ENCODE data around the gene MKRN1.
A peak's percentile ranks its signal among the peaks of the same experiment; 100 is the strongest.
"Not testable (repeated sequence)": the region's sequence is repeated elsewhere in the genome, so short reads cannot be mapped to it uniquely, and the experiment has no call there.

The MKRN1 gene

GRCh38 chr7:140463111-140463510, 16.2 kb downstream of the MKRN1 start:
- intact Hi-C loops (cut with micrococcal nuclease): no loop called here
- Mint-ChIP-seq H3K27me3 (no peaks in the 10 kb centered on the region), H3K9me3 (no peaks in the 10 kb centered on the region), H3K4me1 (ENCODE audit: low read depth) (no peaks in the 10 kb centered on the region), H3K4me3 (no peak overlapping the region), H3K27ac (no peak overlapping the region), H3K36me3 (ENCODE audit: low read depth) (peaks cover 98% of the 10 kb centered on the region)

GRCh38 chr7:140458916-140459315, 20.4 kb downstream of the MKRN1 start:
- H3K27me3 Mint-ChIP-seq: no peaks in the 10 kb centered on the region
- peaks cover 5% of the 10 kb centered on the region for H3K4me1 Mint-ChIP-seq (ENCODE audit: low read depth)
- peaks cover 98% of the 10 kb centered on the region for H3K36me3 Mint-ChIP-seq (ENCODE audit: low read depth)
- H3K4me3 Mint-ChIP-seq: no peak overlapping the region
- H3K27ac Mint-ChIP-seq: no peak overlapping the region
- H3K9me3 Mint-ChIP-seq: no peaks in the 10 kb centered on the region
- intact Hi-C loops (cut with micrococcal nuclease): no loop called here

GRCh38 chr7:140458201-140458600, 21.1 kb downstream of the MKRN1 start:
- Mint-ChIP-seq H3K27ac (no peak overlapping the region), H3K36me3 (ENCODE audit: low read depth) (peaks cover 98% of the 10 kb centered on the region), H3K4me1 (ENCODE audit: low read depth) (peaks cover 5% of the 10 kb centered on the region)

GRCh38 chr7:140456551-140457051, 22.7 kb downstream of the MKRN1 start:
- H3K4me1 Mint-ChIP-seq (ENCODE audit: low read depth): peaks cover 9% of the 10 kb centered on the region
- H3K4me3 Mint-ChIP-seq: no peak overlapping the region
- intact Hi-C loops (cut with micrococcal nuclease): no loop called here
- peaks cover 100% of the 10 kb centered on the region for H3K36me3 Mint-ChIP-seq (ENCODE audit: low read depth)
- no peaks in the 10 kb centered on the region for H3K9me3 Mint-ChIP-seq
- no peak overlapping the region for H3K27ac Mint-ChIP-seq
- no peaks in the 10 kb centered on the region for H3K27me3 Mint-ChIP-seq

More at GRCh38 chr7:140458201-140458600, 21.1 kb downstream of the MKRN1 start:
- H3K4me3 Mint-ChIP-seq: no peak overlapping the region
- no peaks in the 10 kb centered on the region for H3K27me3 Mint-ChIP-seq
- intact Hi-C loops (cut with micrococcal nuclease): no loop called here
- H3K9me3 Mint-ChIP-seq: no peaks in the 10 kb centered on the region

- Mint-ChIP-seq H3K9me3 (no peaks in the 10 kb centered on the region), H3K4me3 (no peak overlapping the region), H3K4me1 (ENCODE audit: low read depth) (peaks cover 11% of the 10 kb centered on the region), H3K36me3 (ENCODE audit: low read depth) (peaks cover 92% of the 10 kb centered on the region), H3K27me3 (no peaks in the 10 kb centered on the region), H3K27ac (no peak overlapping the region)
- intact Hi-C loops (cut with micrococcal nuclease): no loop called here
These were observed 23.6 kb downstream of the MKRN1 start for GRCh38 chr7:140455743-140456142.

GRCh38 chr7:140454657-140455015, 24.7 kb downstream of the MKRN1 start:
- peaks cover 85% of the 10 kb centered on the region for H3K36me3 Mint-ChIP-seq (ENCODE audit: low read depth)
- H3K4me3 Mint-ChIP-seq: no peak overlapping the region
- H3K27me3 Mint-ChIP-seq: no peaks in the 10 kb centered on the region
- H3K4me1 Mint-ChIP-seq (ENCODE audit: low read depth): peaks cover 11% of the 10 kb centered on the region
- H3K27ac Mint-ChIP-seq: no peak overlapping the region
- intact Hi-C loops (cut with micrococcal nuclease): no loop called here
- no peaks in the 10 kb centered on the region for H3K9me3 Mint-ChIP-seq

- H3K27ac Mint-ChIP-seq; H3K27me3 Mint-ChIP-seq; H3K4me3 Mint-ChIP-seq; intact Hi-C loops (cut with micrococcal nuclease); H3K9me3 Mint-ChIP-seq: not testable (repeated sequence)
- Mint-ChIP-seq H3K4me1 (ENCODE audit: low read depth) (peaks cover 11% of the 10 kb centered on the region), H3K36me3 (ENCODE audit: low read depth) (peaks cover 80% of the 10 kb centered on the region)
These were observed 25.3 kb downstream of the MKRN1 start for GRCh38 chr7:140453785-140454656.

GRCh38 chr7:140453273-140453672, 26.0 kb downstream of the MKRN1 start:
- Mint-ChIP-seq H3K4me1 (ENCODE audit: low read depth) (peaks cover 11% of the 10 kb centered on the region), H3K9me3 (no peaks in the 10 kb centered on the region), H3K36me3 (ENCODE audit: low read depth) (peaks cover 72% of the 10 kb centered on the region), H3K27me3 (no peaks in the 10 kb centered on the region), H3K27ac (no peak overlapping the region), H3K4me3 (no peak overlapping the region)
- intact Hi-C loops (cut with micrococcal nuclease): no loop called here

- Mint-ChIP-seq H3K36me3 (ENCODE audit: low read depth) (peaks cover 57% of the 10 kb centered on the region), H3K4me1 (ENCODE audit: low read depth) (peaks cover 16% of the 10 kb centered on the region), H3K27ac (no peak overlapping the region), H3K9me3 (no peaks in the 10 kb centered on the region), H3K4me3 (no peak overlapping the region), H3K27me3 (no peaks in the 10 kb centered on the region)
- intact Hi-C loops (cut with micrococcal nuclease): no loop called here
These were observed 27.6 kb downstream of the MKRN1 start for GRCh38 chr7:140451716-140452115.

GRCh38 chr7:140448781-140449480, 30.4 kb downstream of the MKRN1 start:
- H3K4me1 Mint-ChIP-seq (ENCODE audit: low read depth): peaks cover 11% of the 10 kb centered on the region
- H3K27ac Mint-ChIP-seq: no peak overlapping the region
- H3K4me3 Mint-ChIP-seq: no peak overlapping the region
- H3K36me3 Mint-ChIP-seq (ENCODE audit: low read depth): peaks cover 34% of the 10 kb centered on the region
- H3K27me3 Mint-ChIP-seq: no peaks in the 10 kb centered on the region
- no peaks in the 10 kb centered on the region for H3K9me3 Mint-ChIP-seq
- intact Hi-C loops (cut with micrococcal nuclease): no loop called here

GRCh38 chr7:140447841-140448240, 31.5 kb downstream of the MKRN1 start:
- Mint-ChIP-seq H3K4me3 (no peak overlapping the region), H3K27me3 (no peaks in the 10 kb centered on the region), H3K36me3 (ENCODE audit: low read depth) (peaks cover 23% of the 10 kb centered on the region), H3K9me3 (no peaks in the 10 kb centered on the region), H3K27ac (peak overlapping the region; percentile 24), H3K4me1 (ENCODE audit: low read depth) (peaks cover 11% of the 10 kb centered on the region)
- intact Hi-C loops (cut with micrococcal nuclease): no loop called here

- no peaks in the 10 kb centered on the region for H3K27me3 Mint-ChIP-seq
- H3K9me3 Mint-ChIP-seq: no peaks in the 10 kb centered on the region
- H3K4me1 Mint-ChIP-seq (ENCODE audit: low read depth): peaks cover 6% of the 10 kb centered on the region
- peaks cover 10% of the 10 kb centered on the region for H3K36me3 Mint-ChIP-seq (ENCODE audit: low read depth)
- intact Hi-C loops (cut with micrococcal nuclease): no loop called here
- H3K4me3 Mint-ChIP-seq: no peak overlapping the region
- no peak overlapping the region for H3K27ac Mint-ChIP-seq
These were observed 32.8 kb downstream of the MKRN1 start for GRCh38 chr7:140446467-140446866.

GRCh38 chr7:140441519-140441918, 37.8 kb downstream of the MKRN1 start:
- Mint-ChIP-seq H3K4me3 (no peak overlapping the region), H3K4me1 (ENCODE audit: low read depth) (no peaks in the 10 kb centered on the region), H3K36me3 (ENCODE audit: low read depth) (peaks cover 5% of the 10 kb centered on the region), H3K27ac (no peak overlapping the region), H3K9me3 (no peaks in the 10 kb centered on the region), H3K27me3 (peaks cover 6% of the 10 kb centered on the region)
- intact Hi-C loops (cut with micrococcal nuclease): no loop called here

- H3K36me3 Mint-ChIP-seq (ENCODE audit: low read depth): peaks cover 5% of the 10 kb centered on the region
- H3K4me3 Mint-ChIP-seq: no peak overlapping the region
- intact Hi-C loops (cut with micrococcal nuclease): no loop called here
- H3K27ac Mint-ChIP-seq: no peak overlapping the region
- no peaks in the 10 kb centered on the region for H3K4me1 Mint-ChIP-seq (ENCODE audit: low read depth)
- no peaks in the 10 kb centered on the region for H3K9me3 Mint-ChIP-seq
- peaks cover 13% of the 10 kb centered on the region for H3K27me3 Mint-ChIP-seq
These were observed 38.7 kb downstream of the MKRN1 start for GRCh38 chr7:140440593-140440992.
